GM18909 (cell line): ENCODE results near the gene GSTA5.
"Not testable (repeated sequence)": the region's sequence is repeated elsewhere in the genome, so short reads cannot be mapped to it uniquely, and the experiment has no call there.

Experiments
- ATAC-seq: cut with Tn5 transposase; IDR thresholded peaks from one replicate; pipeline ENCODE4 v1.9.1; 2021; ENCODE audit warnings: mild to moderate bottlenecking; ENCODE audit not compliant: unreplicated experiment, poor library complexity

Gene GSTA5

GRCh38 chr6:52799272-52799671 lies 41.3 kb downstream of the GSTA5 start:
- ATAC-seq = not testable (repeated sequence)

GRCh38 chr6:52794366-52794765 lies 46.2 kb downstream of the GSTA5 start:
- not testable (repeated sequence) for ATAC-seq

- ATAC-seq = no peak
Measured at GRCh38 chr6:52790861-52791260, 49.8 kb downstream of the GSTA5 start.

- not testable (repeated sequence) for ATAC-seq
Measured at GRCh38 chr6:52789658-52790057, 51.0 kb downstream of the GSTA5 start.

- ATAC-seq = no peak
Measured at GRCh38 chr6:52788478-52788877, 52.1 kb downstream of the GSTA5 start.

GRCh38 chr6:52787917-52788316 lies 52.7 kb downstream of the GSTA5 start:
- ATAC-seq = no peak

GRCh38 chr6:52786249-52786956 lies 54.2 kb downstream of the GSTA5 start:
- ATAC-seq = no peak

GRCh38 chr6:52782696-52783274 lies 57.8 kb downstream of the GSTA5 start:
- ATAC-seq = not testable (repeated sequence)

- not testable (repeated sequence) for ATAC-seq
Measured at GRCh38 chr6:52782209-52782608, 58.4 kb downstream of the GSTA5 start.
